Spleen (tissue), 7 donors: ENCODE results near the gene DDX27.

Experiments used
- POLR2A ChIP-seq, 3 donors: fragments of 450-650 bp; IDR thresholded peaks; one replicate each; pipeline ENCODE4 v1.5.1; 2017; ENCODE audit warnings: antibody characterized with exemption in 3 of 3, mild to moderate bottlenecking in 1 of 3
- POLR2AphosphoS5 ChIP-seq, 3 donors: sonication (generic); formaldehyde crosslinking; IDR thresholded peaks; one replicate each; pipeline ENCODE4 v1.5.1; 2017; ENCODE audit warnings: antibody characterized with exemption in 3 of 3
- TF ChIP-seq, protein P1 (sequence below), 11 experiments: fragments of 200-600 bp in 7 of 11; fragments of 450-650 bp in 4 of 11; sonication (generic) in 4 of 11; IDR thresholded peaks in 8 of 11; conservative IDR thresholded peaks in 3 of 11; 1 replicate in 7 of 11; 2 replicates in 4 of 11; pipeline versions ENCODE4 v1.4.0 to v1.8.0; 2016 to 2021; ENCODE audit warnings: antibody characterized with exemption in 11 of 11, inconsistent platforms in 4 of 11, mild to moderate bottlenecking in 1 of 11
- donor health status: DM: no; HTN: no; CAD: no; lungs with moderate emphysema.
- donor health status: DM: no; HTN: no; CAD: no.
- donor health status: DM: no; HTN: no; CAD: no.

DNA sequence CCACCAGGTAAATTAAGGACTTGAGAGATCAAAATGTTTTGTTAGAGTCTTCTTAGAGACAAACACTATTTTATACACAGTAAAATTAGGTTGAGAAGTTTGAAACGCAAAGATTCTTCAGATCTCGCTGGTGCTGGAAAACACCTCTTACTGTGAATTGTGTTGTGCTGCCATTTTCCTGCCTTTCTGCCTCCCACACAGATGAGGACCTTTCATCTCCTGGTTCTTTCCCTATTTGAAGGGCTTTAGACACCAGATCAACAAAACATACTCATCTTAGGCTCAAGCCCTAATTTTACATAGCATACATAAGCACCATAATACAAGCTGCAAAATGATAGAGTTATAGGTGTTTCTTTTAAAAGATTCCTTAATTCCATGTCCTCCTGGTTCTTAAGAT, 49.7 kb upstream of the DDX27 start:
- TF ChIP-seq, protein P1, sequence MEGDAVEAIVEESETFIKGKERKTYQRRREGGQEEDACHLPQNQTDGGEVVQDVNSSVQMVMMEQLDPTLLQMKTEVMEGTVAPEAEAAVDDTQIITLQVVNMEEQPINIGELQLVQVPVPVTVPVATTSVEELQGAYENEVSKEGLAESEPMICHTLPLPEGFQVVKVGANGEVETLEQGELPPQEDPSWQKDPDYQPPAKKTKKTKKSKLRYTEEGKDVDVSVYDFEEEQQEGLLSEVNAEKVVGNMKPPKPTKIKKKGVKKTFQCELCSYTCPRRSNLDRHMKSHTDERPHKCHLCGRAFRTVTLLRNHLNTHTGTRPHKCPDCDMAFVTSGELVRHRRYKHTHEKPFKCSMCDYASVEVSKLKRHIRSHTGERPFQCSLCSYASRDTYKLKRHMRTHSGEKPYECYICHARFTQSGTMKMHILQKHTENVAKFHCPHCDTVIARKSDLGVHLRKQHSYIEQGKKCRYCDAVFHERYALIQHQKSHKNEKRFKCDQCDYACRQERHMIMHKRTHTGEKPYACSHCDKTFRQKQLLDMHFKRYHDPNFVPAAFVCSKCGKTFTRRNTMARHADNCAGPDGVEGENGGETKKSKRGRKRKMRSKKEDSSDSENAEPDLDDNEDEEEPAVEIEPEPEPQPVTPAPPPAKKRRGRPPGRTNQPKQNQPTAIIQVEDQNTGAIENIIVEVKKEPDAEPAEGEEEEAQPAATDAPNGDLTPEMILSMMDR (IDR thresholded peaks at IDR 0.05 in 8 of 11, conservative IDR thresholded peaks at IDR 0.05 in 3 of 11): no peak
- TF ChIP-seq POLR2A (IDR thresholded peaks at IDR 0.05) (no peak), POLR2AphosphoS5 (IDR thresholded peaks at IDR 0.05) (no peak)
